ENCODE results near the gene LRRC73.
"Not testable (repeated sequence)": the region's sequence is repeated elsewhere in the genome, so short reads cannot be mapped to it uniquely, and the experiment has no call there.

The LRRC73 gene

GRCh38 chr6:43509984-43510826, at the start of gene LRRC73:
TSS of gene LRRC73 (minus strand) at chr6:43510346. CDS start at chr6:43509785, 561 bp downstream.
- peak within 1 kb of the TSS; percentile 62 for H3K27ac ChIP-seq (ENCODE audit: low read depth, low read length)
- H3K4me3 ChIP-seq (ENCODE audit: low read depth in 1 of 5, low read length in 5 of 5): peak within 1 kb of the TSS in 4 of 5 donors; percentile 54 to 73 (median 63)
- peaks cover 6 to 48% (median 41%) of the 10 kb centered on the region in 5 donors for H3K36me3 ChIP-seq (ENCODE audit: control insufficient read depth in 5 of 5, insufficient read depth in 5 of 5, low read length in 5 of 5)
- H3K27me3 ChIP-seq (ENCODE audit: control insufficient read depth in 5 of 5, insufficient read depth in 4 of 5, low read length in 5 of 5): peaks cover 6 to 24% (median 8%) of the 10 kb centered on the region in 5 donors
- H3K4me1 ChIP-seq (ENCODE audit: control insufficient read depth in 5 of 5, insufficient read depth in 5 of 5, low read length in 5 of 5): peaks cover 3 to 60% (median 25%) of the 10 kb centered on the region in 5 donors
- H3K9me3 ChIP-seq (ENCODE audit: control insufficient read depth in 5 of 5, low read length in 5 of 5): no peaks in the 10 kb centered on the region
- H3K9ac ChIP-seq (ENCODE audit: low read length in 5 of 5): peak within 1 kb of the TSS in 4 of 5 donors; percentile 64 to 74 (median 66)

GRCh38 chr6:43559328-43559727, 49.2 kb upstream of the LRRC73 start:
- Histone ChIP-seq H3K27ac (ENCODE audit: low read depth, low read length) (no peak overlapping the region), H3K27me3 (ENCODE audit: control insufficient read depth in 5 of 5, insufficient read depth in 4 of 5, low read length in 5 of 5) (no peaks in the 10 kb centered on the region), H3K9ac (ENCODE audit: low read length in 5 of 5) (no peak overlapping the region), H3K4me3 (ENCODE audit: low read depth in 1 of 5, low read length in 5 of 5) (no peak overlapping the region), H3K36me3 (ENCODE audit: control insufficient read depth in 5 of 5, insufficient read depth in 5 of 5, low read length in 5 of 5) (peaks cover 50 to 92% (median 77%) of the 10 kb centered on the region in 5 donors), H3K4me1 (ENCODE audit: control insufficient read depth in 5 of 5, insufficient read depth in 5 of 5, low read length in 5 of 5) (no peaks in the 10 kb centered on the region), H3K9me3 (ENCODE audit: control insufficient read depth in 5 of 5, low read length in 5 of 5) (no peaks in the 10 kb centered on the region)

GRCh38 chr6:43557620-43558019, 47.5 kb upstream of the LRRC73 start:
- not testable (repeated sequence) for H3K9me3 ChIP-seq (ENCODE audit: control insufficient read depth in 5 of 5, low read length in 5 of 5); H3K4me3 ChIP-seq (ENCODE audit: low read depth in 1 of 5, low read length in 5 of 5); H3K4me1 ChIP-seq (ENCODE audit: control insufficient read depth in 5 of 5, insufficient read depth in 5 of 5, low read length in 5 of 5); H3K27me3 ChIP-seq (ENCODE audit: control insufficient read depth in 5 of 5, insufficient read depth in 4 of 5, low read length in 5 of 5); H3K27ac ChIP-seq (ENCODE audit: low read depth, low read length); H3K9ac ChIP-seq (ENCODE audit: low read length in 5 of 5)
- H3K36me3 ChIP-seq (ENCODE audit: control insufficient read depth in 5 of 5, insufficient read depth in 5 of 5, low read length in 5 of 5): peaks cover 52 to 91% (median 74%) of the 10 kb centered on the region in 5 donors

GRCh38 chr6:43547222-43547621, 37.1 kb upstream of the LRRC73 start:
- H3K9ac ChIP-seq (ENCODE audit: low read length in 5 of 5): no peak overlapping the region
- no peak overlapping the region for H3K4me3 ChIP-seq (ENCODE audit: low read depth in 1 of 5, low read length in 5 of 5)
- no peaks in the 10 kb centered on the region for H3K9me3 ChIP-seq (ENCODE audit: control insufficient read depth in 5 of 5, low read length in 5 of 5)
- H3K27me3 ChIP-seq (ENCODE audit: control insufficient read depth in 5 of 5, insufficient read depth in 4 of 5, low read length in 5 of 5): no peaks in the 10 kb centered on the region
- H3K4me1 ChIP-seq (ENCODE audit: control insufficient read depth in 5 of 5, insufficient read depth in 5 of 5, low read length in 5 of 5): no peaks in the 10 kb centered on the region
- peaks cover 41 to 93% (median 72%) of the 10 kb centered on the region in 5 donors for H3K36me3 ChIP-seq (ENCODE audit: control insufficient read depth in 5 of 5, insufficient read depth in 5 of 5, low read length in 5 of 5)
- no peak overlapping the region for H3K27ac ChIP-seq (ENCODE audit: low read depth, low read length)

GRCh38 chr6:43544461-43544860, 34.3 kb upstream of the LRRC73 start:
- H3K4me3 ChIP-seq (ENCODE audit: low read depth in 1 of 5, low read length in 5 of 5): no peak overlapping the region
- no peaks in the 10 kb centered on the region for H3K27me3 ChIP-seq (ENCODE audit: control insufficient read depth in 5 of 5, insufficient read depth in 4 of 5, low read length in 5 of 5)
- H3K9ac ChIP-seq (ENCODE audit: low read length in 5 of 5): no peak overlapping the region
- H3K9me3 ChIP-seq (ENCODE audit: control insufficient read depth in 5 of 5, low read length in 5 of 5): no peaks in the 10 kb centered on the region
- no peaks in the 10 kb centered on the region for H3K4me1 ChIP-seq (ENCODE audit: control insufficient read depth in 5 of 5, insufficient read depth in 5 of 5, low read length in 5 of 5)
- peaks cover 32 to 80% (median 54%) of the 10 kb centered on the region in 5 donors for H3K36me3 ChIP-seq (ENCODE audit: control insufficient read depth in 5 of 5, insufficient read depth in 5 of 5, low read length in 5 of 5)
- H3K27ac ChIP-seq (ENCODE audit: low read depth, low read length): no peak overlapping the region

- Histone ChIP-seq H3K27me3 (ENCODE audit: control insufficient read depth in 5 of 5, insufficient read depth in 4 of 5, low read length in 5 of 5) (no peaks in the 10 kb centered on the region), H3K9me3 (ENCODE audit: control insufficient read depth in 5 of 5, low read length in 5 of 5) (no peaks in the 10 kb centered on the region)
Observed at GRCh38 chr6:43541774-43542471, 31.8 kb upstream of the LRRC73 start.

GRCh38 chr6:43540507-43540906, 30.4 kb upstream of the LRRC73 start:
- Histone ChIP-seq H3K9ac (ENCODE audit: low read length in 5 of 5) (no peak overlapping the region), H3K36me3 (ENCODE audit: control insufficient read depth in 5 of 5, insufficient read depth in 5 of 5, low read length in 5 of 5) (peaks cover 12 to 53% (median 30%) of the 10 kb centered on the region in 5 donors), H3K9me3 (ENCODE audit: control insufficient read depth in 5 of 5, low read length in 5 of 5) (no peaks in the 10 kb centered on the region), H3K27ac (ENCODE audit: low read depth, low read length) (no peak overlapping the region), H3K4me1 (ENCODE audit: control insufficient read depth in 5 of 5, insufficient read depth in 5 of 5, low read length in 5 of 5) (no peaks in the 10 kb centered on the region), H3K4me3 (ENCODE audit: low read depth in 1 of 5, low read length in 5 of 5) (no peak overlapping the region), H3K27me3 (ENCODE audit: control insufficient read depth in 5 of 5, insufficient read depth in 4 of 5, low read length in 5 of 5) (no peaks in the 10 kb centered on the region)

More at GRCh38 chr6:43541774-43542471, 31.8 kb upstream of the LRRC73 start:
- no peak overlapping the region for H3K27ac ChIP-seq (ENCODE audit: low read depth, low read length)
- H3K4me3 ChIP-seq (ENCODE audit: low read depth in 1 of 5, low read length in 5 of 5): no peak overlapping the region
- H3K36me3 ChIP-seq (ENCODE audit: control insufficient read depth in 5 of 5, insufficient read depth in 5 of 5, low read length in 5 of 5): peaks cover 23 to 66% (median 41%) of the 10 kb centered on the region in 5 donors
- no peaks in the 10 kb centered on the region for H3K4me1 ChIP-seq (ENCODE audit: control insufficient read depth in 5 of 5, insufficient read depth in 5 of 5, low read length in 5 of 5)
- H3K9ac ChIP-seq (ENCODE audit: low read length in 5 of 5): no peak overlapping the region

- not testable (repeated sequence) for H3K27me3 ChIP-seq (ENCODE audit: control insufficient read depth in 5 of 5, insufficient read depth in 4 of 5, low read length in 5 of 5); H3K27ac ChIP-seq (ENCODE audit: low read depth, low read length); H3K9ac ChIP-seq (ENCODE audit: low read length in 5 of 5); H3K9me3 ChIP-seq (ENCODE audit: control insufficient read depth in 5 of 5, low read length in 5 of 5); H3K4me3 ChIP-seq (ENCODE audit: low read depth in 1 of 5, low read length in 5 of 5); H3K4me1 ChIP-seq (ENCODE audit: control insufficient read depth in 5 of 5, insufficient read depth in 5 of 5, low read length in 5 of 5)
- peaks cover 12 to 46% (median 25%) of the 10 kb centered on the region in 5 donors for H3K36me3 ChIP-seq (ENCODE audit: control insufficient read depth in 5 of 5, insufficient read depth in 5 of 5, low read length in 5 of 5)
Observed at GRCh38 chr6:43539409-43539808, 29.3 kb upstream of the LRRC73 start.

- not testable (repeated sequence) for H3K27ac ChIP-seq (ENCODE audit: low read depth, low read length); H3K4me3 ChIP-seq (ENCODE audit: low read depth in 1 of 5, low read length in 5 of 5); H3K4me1 ChIP-seq (ENCODE audit: control insufficient read depth in 5 of 5, insufficient read depth in 5 of 5, low read length in 5 of 5); H3K9me3 ChIP-seq (ENCODE audit: control insufficient read depth in 5 of 5, low read length in 5 of 5); H3K27me3 ChIP-seq (ENCODE audit: control insufficient read depth in 5 of 5, insufficient read depth in 4 of 5, low read length in 5 of 5); H3K9ac ChIP-seq (ENCODE audit: low read length in 5 of 5)
- H3K36me3 ChIP-seq (ENCODE audit: control insufficient read depth in 5 of 5, insufficient read depth in 5 of 5, low read length in 5 of 5): peaks cover 12 to 42% (median 22%) of the 10 kb centered on the region in 5 donors
Observed at GRCh38 chr6:43538986-43539385, 28.8 kb upstream of the LRRC73 start.

- Histone ChIP-seq H3K36me3 (ENCODE audit: control insufficient read depth in 5 of 5, insufficient read depth in 5 of 5, low read length in 5 of 5) (peaks cover 15 to 62% (median 44%) of the 10 kb centered on the region in 5 donors), H3K27me3 (ENCODE audit: control insufficient read depth in 5 of 5, insufficient read depth in 4 of 5, low read length in 5 of 5) (no peaks in the 10 kb centered on the region), H3K27ac (ENCODE audit: low read depth, low read length) (no peak overlapping the region), H3K9me3 (ENCODE audit: control insufficient read depth in 5 of 5, low read length in 5 of 5) (no peaks in the 10 kb centered on the region), H3K4me3 (ENCODE audit: low read depth in 1 of 5, low read length in 5 of 5) (no peak overlapping the region), H3K4me1 (ENCODE audit: control insufficient read depth in 5 of 5, insufficient read depth in 5 of 5, low read length in 5 of 5) (no peaks in the 10 kb centered on the region), H3K9ac (ENCODE audit: low read length in 5 of 5) (no peak overlapping the region)
Observed at GRCh38 chr6:43532201-43532600, 22.1 kb upstream of the LRRC73 start.

Data from subcutaneous abdominal adipose tissue (tissue), 5 donors.